ENCODE results near the gene OR1N2. TPM values are rescaled to one million over a fixed set of nuclear protein-coding genes. Genes with fewer than 3 reads are reported as not detected.
"Not testable (repeated sequence)": the region's sequence is repeated elsewhere in the genome, so short reads cannot be mapped to it uniquely, and the experiment has no call there.

Gene OR1N2
- total RNA-seq, 4 donors from 2014 or later: not detected

DNA sequence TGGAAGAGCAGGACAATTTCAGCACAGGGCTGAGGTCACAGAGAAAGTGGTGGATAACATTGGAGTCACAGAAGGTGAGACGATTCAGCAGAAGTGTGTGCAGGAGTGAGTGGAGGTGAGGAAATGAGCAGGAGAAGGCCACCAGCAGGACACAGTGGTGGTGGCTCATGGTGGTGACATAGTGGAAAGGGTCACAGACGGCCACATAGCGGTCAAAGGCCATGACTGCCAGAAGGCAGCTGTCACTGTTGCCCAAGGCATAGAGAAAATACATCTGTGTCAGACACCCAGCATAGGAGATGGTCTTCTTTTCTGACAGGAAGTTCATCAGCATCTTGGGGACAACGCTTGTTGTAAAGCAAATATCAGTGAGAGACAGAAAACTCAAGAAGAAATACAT is 15.0 kb downstream of the OR1N2 start:
- TF ChIP-seq, protein P1, sequence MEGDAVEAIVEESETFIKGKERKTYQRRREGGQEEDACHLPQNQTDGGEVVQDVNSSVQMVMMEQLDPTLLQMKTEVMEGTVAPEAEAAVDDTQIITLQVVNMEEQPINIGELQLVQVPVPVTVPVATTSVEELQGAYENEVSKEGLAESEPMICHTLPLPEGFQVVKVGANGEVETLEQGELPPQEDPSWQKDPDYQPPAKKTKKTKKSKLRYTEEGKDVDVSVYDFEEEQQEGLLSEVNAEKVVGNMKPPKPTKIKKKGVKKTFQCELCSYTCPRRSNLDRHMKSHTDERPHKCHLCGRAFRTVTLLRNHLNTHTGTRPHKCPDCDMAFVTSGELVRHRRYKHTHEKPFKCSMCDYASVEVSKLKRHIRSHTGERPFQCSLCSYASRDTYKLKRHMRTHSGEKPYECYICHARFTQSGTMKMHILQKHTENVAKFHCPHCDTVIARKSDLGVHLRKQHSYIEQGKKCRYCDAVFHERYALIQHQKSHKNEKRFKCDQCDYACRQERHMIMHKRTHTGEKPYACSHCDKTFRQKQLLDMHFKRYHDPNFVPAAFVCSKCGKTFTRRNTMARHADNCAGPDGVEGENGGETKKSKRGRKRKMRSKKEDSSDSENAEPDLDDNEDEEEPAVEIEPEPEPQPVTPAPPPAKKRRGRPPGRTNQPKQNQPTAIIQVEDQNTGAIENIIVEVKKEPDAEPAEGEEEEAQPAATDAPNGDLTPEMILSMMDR (IDR thresholded peaks at IDR 0.05; ENCODE audit: low read depth): no peak

DNA sequence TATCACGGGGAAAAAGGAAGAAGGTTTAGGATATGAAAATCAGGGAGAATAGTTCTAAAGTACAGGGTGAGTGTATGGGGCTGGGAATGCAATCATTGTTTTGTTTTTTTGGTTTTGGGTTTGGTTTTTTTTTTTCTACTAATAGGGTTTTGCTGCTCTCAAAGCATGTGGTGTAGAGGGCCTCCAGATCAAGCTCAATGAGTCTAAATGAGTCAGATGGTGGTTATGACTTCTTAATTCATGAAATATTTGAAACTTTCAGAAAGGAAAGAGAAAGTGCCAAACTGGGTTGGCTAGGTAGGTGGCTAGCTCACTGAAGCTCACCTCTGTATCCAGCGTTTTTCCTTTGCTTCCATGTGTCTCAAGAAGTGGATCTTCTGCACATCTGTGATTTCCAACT is 19.5 kb downstream of the OR1N2 start:
- TF ChIP-seq, protein P1 (IDR thresholded peaks at IDR 0.05; ENCODE audit: low read depth): no peak

DNA sequence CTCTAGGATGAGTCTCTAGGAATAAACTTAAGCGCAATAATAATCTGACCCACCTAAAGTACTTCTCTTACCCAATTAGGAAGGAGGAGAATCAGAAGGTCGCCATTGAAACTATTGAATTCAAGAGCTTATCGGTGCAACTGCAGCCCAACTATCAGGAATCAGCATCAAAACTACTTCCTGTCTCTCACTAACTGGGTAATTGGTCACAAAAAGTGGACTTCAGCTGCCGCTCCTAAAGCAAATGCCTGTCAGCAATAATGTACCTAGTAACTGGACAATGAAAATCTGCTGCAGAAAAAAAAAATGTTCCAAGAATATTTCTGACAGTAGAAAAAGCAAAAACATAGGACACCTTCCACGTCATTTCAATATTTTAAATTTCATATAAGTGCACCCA is 27.0 kb downstream of the OR1N2 start:
- TF ChIP-seq, protein P1 (IDR thresholded peaks at IDR 0.05; ENCODE audit: low read depth): no peak

DNA sequence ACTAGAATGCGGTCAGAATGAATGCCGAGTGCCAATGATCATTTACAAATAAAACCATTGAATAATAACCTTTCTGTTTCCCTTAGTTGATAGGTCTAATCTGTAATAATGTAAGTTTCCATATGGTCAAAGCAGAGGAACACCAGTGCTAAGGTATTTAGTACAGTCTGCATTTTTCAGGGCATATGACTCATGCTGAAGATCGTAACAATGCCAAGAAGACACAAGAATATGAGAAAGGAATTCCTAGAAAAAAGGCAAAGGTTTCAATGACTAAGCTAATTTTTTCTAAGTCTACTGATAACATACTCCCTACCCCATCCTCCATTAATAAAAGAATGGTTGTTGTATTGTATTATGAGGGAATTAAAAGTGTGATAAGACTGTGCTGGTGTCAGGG is 27.4 kb downstream of the OR1N2 start:
- TF ChIP-seq, protein P1 (IDR thresholded peaks at IDR 0.05; ENCODE audit: low read depth): no peak

DNA sequence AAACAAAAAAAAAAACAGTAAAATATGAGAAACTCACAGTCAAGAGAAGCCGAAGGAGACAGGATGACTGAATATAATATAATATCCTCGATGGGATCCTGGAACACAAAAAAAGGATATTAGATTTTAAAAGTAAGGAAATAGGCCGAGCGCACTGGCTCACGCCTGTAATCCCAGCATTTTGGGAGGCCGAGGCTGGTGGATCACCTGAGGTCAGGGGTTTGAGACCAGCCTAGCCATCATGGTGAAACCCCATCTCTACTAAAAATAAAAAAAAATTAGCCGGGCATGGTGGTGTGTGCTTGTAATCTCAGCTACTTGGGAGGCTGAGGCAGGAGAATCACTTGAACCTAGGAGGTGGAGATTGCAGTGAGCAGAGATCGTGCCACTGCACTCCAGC is 30.4 kb downstream of the OR1N2 start, which contains the start of gene OR1L8:
OR1L8 (minus strand) TSS at position 101 of the 400 bp plus-strand sequence. CDS start 14,907 bp downstream, outside the sequence.
- TF ChIP-seq, protein P1 (IDR thresholded peaks at IDR 0.05; ENCODE audit: low read depth): not testable (repeated sequence)

Other genes starting within 250 kb of the OR1N2 start
- gene PTGS1, start 182.1 kb upstream of the OR1N2 start, total RNA-seq: 1 to 10 TPM; 4.5 to 9.5 (median 5.2) TPM
- not detected for gene OR1J1, start 75.2 kb upstream of the OR1N2 start, total RNA-seq
- gene OR1J2, start 42.3 kb upstream of the OR1N2 start, total RNA-seq: not detected
- gene OR1J4, start 34.0 kb upstream of the OR1N2 start, total RNA-seq: not detected
- not detected for gene OR1N1, start 25.8 kb upstream of the OR1N2 start, total RNA-seq
- under 1 TPM in 2 of 4 donors, not detected in 2; 0.49 to 0.66 TPM for gene OR1L8, start 30.3 kb downstream of the OR1N2 start, total RNA-seq
- not detected for gene OR1Q1, start 61.6 kb downstream of the OR1N2 start, total RNA-seq
- gene OR1B1, start 104.5 kb downstream of the OR1N2 start, total RNA-seq: 1 to 10 TPM in 1 of 4 donors, under 1 TPM in 1, not detected in 2; 0.44 to 1.2 TPM
- gene OR1L1, start 108.6 kb downstream of the OR1N2 start, total RNA-seq: not detected
- gene OR1L3, start 122.0 kb downstream of the OR1N2 start, total RNA-seq: not detected
- gene OR1L4, start 170.9 kb downstream of the OR1N2 start, total RNA-seq: not detected
- not detected for gene OR1L6, start 189.2 kb downstream of the OR1N2 start, total RNA-seq
- gene OR5C1, start 235.8 kb downstream of the OR1N2 start, total RNA-seq: not detected
- not detected for gene OR1K1, start 247.0 kb downstream of the OR1N2 start, total RNA-seq